Smooth muscle cell (in vitro differentiated cells): Measurements from ENCODE around the gene EGR1. TPM values are rescaled to one million over a fixed set of nuclear protein-coding genes. Genes with fewer than 3 reads are reported as not detected.

Source experiments
- DNase-seq: peaks from one replicate; lab custom pipeline; 2025; ENCODE audit not compliant: unreplicated experiment; lab: John Stamatoyannopoulos, UW
- H2AFZ ChIP-seq: fragments of 200-600 bp; sonication (generic); 2 replicates; pipeline ENCODE4 v1.6.0; 2016; ENCODE audit warnings: antibody characterized with exemption, low read depth, mild to moderate bottlenecking
- H3F3A ChIP-seq: fragments of 200-600 bp; sonication (generic); 2 replicates; pipeline ENCODE4 v1.6.0; 2017; ENCODE audit warnings: antibody characterized with exemption, low read depth
- H3K27ac ChIP-seq: fragments of 200-600 bp; sonication (generic); 2 replicates; pipeline ENCODE4 v1.5.1; 2016; ENCODE audit warnings: low read depth, mild to moderate bottlenecking
- H3K27me3 ChIP-seq: fragments of 200-600 bp; sonication (generic); 2 replicates; pipeline ENCODE4 v1.6.1; 2016; ENCODE audit warnings: low read depth, mild to moderate bottlenecking
- H3K36me3 ChIP-seq: fragments of 200-600 bp; sonication (generic); 2 replicates; pipeline ENCODE4 v1.5.1; 2016; ENCODE audit warnings: low read depth
- H3K4me1 ChIP-seq: fragments of 200-600 bp; sonication (generic); 2 replicates; pipeline ENCODE4 v1.5.1; 2016; ENCODE audit warnings: low read depth
- H3K4me2 ChIP-seq: fragments of 200-600 bp; sonication (generic); 2 replicates; pipeline ENCODE4 v1.6.0; 2016; ENCODE audit warnings: mild to moderate bottlenecking
- H3K4me3 ChIP-seq: fragments of 200-600 bp; sonication (generic); 2 replicates; pipeline ENCODE4 v1.5.1; 2016; ENCODE audit warnings: mild to moderate bottlenecking
- H3K79me2 ChIP-seq: fragments of 200-600 bp; sonication (generic); 2 replicates; pipeline ENCODE4 v1.6.0; 2016; ENCODE audit warnings: low read depth, mild to moderate bottlenecking
- H3K9ac ChIP-seq: fragments of 200-600 bp; sonication (generic); 2 replicates; pipeline ENCODE4 v1.6.0; 2016; ENCODE audit warnings: low read depth
- H3K9me3 ChIP-seq: fragments of 200-600 bp; sonication (generic); replicated peaks from 2 replicates; pipeline ENCODE4 v1.5.1; 2016; ENCODE audit warnings: low read depth
- H4K20me1 ChIP-seq: fragments of 200-600 bp; sonication (generic); 2 replicates; pipeline ENCODE4 v1.6.0; 2016; ENCODE audit warnings: low read depth
- CTCF ChIP-seq: fragments of 200-600 bp; sonication (generic); IDR thresholded peaks from 2 replicates; pipeline ENCODE4 v1.5.1; 2017; ENCODE audit warnings: borderline replicate concordance, mild to moderate bottlenecking, antibody characterized with exemption; ENCODE audit not compliant: insufficient read depth, poor library complexity, severe bottlenecking
- WGBS: methylation state at CpG from one replicate; pipeline ENCODE4 v1.1.7; 2016; ENCODE audit warnings: low lambda C conversion rate; 5-methylcytosine and 5-hydroxymethylcytosine counted together
- polyA plus RNA-seq: library from polyadenylated mRNA; unstranded; fragments of >200 nt; fragmentation: Nextera tagmentation; extraction: Ambion mirVana; gene quantifications from 2 replicates; pipeline ENCODE4 v1.2.1, GENCODE V29; 2016
- total RNA-seq: library from RNA; depleted of rRNA; stranded (reverse); fragments of >200 nt; gene quantifications from 2 replicates; pipeline ENCODE4 v1.2.3, GENCODE V29; 2014

The EGR1 gene
- total and polyA plus RNA-seq, 2 experiments from 2014 or later, result 250 to 1,110 TPM

- H3K27me3 ChIP-seq, result no peaks in the 10 kb centered on the region
Observed at GRCh38 chr5:138458856-138459255, 6.4 kb upstream of the EGR1 start.

GRCh38 chr5:138459311-138459933, 5.9 kb upstream of the EGR1 start:
- no peaks in the 10 kb centered on the region for H3K27me3 ChIP-seq

More at GRCh38 chr5:138458856-138459255, 6.4 kb upstream of the EGR1 start:
- Histone ChIP-seq H3K4me2 (no peak overlapping the region), H3F3A (no peaks in the 10 kb centered on the region), H3K9me3 (no peaks in the 10 kb centered on the region), H3K9ac (no peak overlapping the region), H3K4me1 (peaks cover 7% of the 10 kb centered on the region), H3K4me3 (no peak overlapping the region), H3K27ac (no peak overlapping the region), H2AFZ (no peak overlapping the region), H3K79me2 (no peaks in the 10 kb centered on the region), H3K36me3 (no peaks in the 10 kb centered on the region), H4K20me1 (no peaks in the 10 kb centered on the region)
- no peak for DNase-seq
- whole genome bisulfite sequencing, result 93% methylated on average over 9 of the region's 9 CpGs
- no peak for TF ChIP-seq CTCF

DNA sequence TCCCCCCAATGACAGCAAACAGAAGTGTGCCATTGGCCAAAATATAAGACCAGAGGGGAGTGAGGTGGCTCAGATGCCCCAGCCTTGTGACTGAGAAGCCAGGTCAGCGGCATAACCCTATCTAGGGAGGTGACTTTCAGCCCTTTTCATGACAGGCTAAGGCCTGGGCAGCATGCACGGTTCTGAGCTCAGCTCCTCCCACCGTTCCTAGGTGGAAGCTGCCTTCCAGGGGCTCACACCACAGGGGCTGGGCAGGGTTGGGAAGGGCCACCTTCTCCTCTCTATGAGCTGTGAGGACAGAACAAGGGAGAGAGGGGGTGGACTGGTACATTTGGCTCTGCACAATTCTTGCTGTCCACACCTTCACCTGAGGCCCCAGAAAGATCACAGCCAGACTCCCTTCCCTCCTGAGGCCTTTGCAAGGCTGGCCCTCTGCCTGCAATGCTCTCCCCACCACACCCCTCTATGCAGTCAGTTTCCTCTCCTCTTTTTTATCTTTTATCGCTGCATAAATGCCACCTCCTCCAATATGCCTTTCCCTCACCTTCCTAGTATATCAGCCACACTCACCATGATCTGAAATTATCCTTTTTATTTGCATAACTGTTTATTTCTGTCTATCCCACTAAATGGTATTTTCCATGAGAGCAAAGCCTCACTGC, 5.1 kb upstream of the EGR1 start:
- H3K27ac ChIP-seq, result peak overlapping the region; percentile 67
- no peak for DNase-seq
- no peaks in the 10 kb centered on the region for H3K36me3 ChIP-seq
- no peaks in the 10 kb centered on the region for H3K79me2 ChIP-seq
- no peak overlapping the region for H3K4me2 ChIP-seq
- no peaks in the 10 kb centered on the region for H3K9me3 ChIP-seq
- H3K4me1 ChIP-seq, result peaks cover 7% of the 10 kb centered on the region
- no peaks in the 10 kb centered on the region for H3F3A ChIP-seq
- no peaks in the 10 kb centered on the region for H4K20me1 ChIP-seq
- H3K9ac ChIP-seq, result no peak overlapping the region
- no peaks in the 10 kb centered on the region for H3K27me3 ChIP-seq
- whole genome bisulfite sequencing, result 79% methylated on average over 4 of the region's 4 CpGs
- no peak overlapping the region for H3K4me3 ChIP-seq
- no peak for TF ChIP-seq CTCF
- no peak overlapping the region for H2AFZ ChIP-seq

More at GRCh38 chr5:138459311-138459933, 5.9 kb upstream of the EGR1 start:
- no peak overlapping the region for H3K4me3 ChIP-seq
- no peaks in the 10 kb centered on the region for H3K9me3 ChIP-seq
- DNase-seq, result no peak
- no peaks in the 10 kb centered on the region for H3K36me3 ChIP-seq
- no peaks in the 10 kb centered on the region for H4K20me1 ChIP-seq
- H3K4me2 ChIP-seq, result no peak overlapping the region
- no peak for TF ChIP-seq CTCF
- peaks cover 7% of the 10 kb centered on the region for H3K4me1 ChIP-seq
- no peaks in the 10 kb centered on the region for H3F3A ChIP-seq
- H3K79me2 ChIP-seq, result no peaks in the 10 kb centered on the region
- WGBS, result 60% methylated on average over 11 of the region's 11 CpGs
- no peak overlapping the region for H2AFZ ChIP-seq
- H3K9ac ChIP-seq, result no peak overlapping the region
- H3K27ac ChIP-seq, result no peak overlapping the region
